ENCODE measurements around the gene ZNF92. TPM values are rescaled to one million over a fixed set of nuclear protein-coding genes. Genes with fewer than 3 reads are reported as not detected.

Gene ZNF92
- 2.7 and 4.3 TPM in 2 replicates for total RNA-seq

DNA sequence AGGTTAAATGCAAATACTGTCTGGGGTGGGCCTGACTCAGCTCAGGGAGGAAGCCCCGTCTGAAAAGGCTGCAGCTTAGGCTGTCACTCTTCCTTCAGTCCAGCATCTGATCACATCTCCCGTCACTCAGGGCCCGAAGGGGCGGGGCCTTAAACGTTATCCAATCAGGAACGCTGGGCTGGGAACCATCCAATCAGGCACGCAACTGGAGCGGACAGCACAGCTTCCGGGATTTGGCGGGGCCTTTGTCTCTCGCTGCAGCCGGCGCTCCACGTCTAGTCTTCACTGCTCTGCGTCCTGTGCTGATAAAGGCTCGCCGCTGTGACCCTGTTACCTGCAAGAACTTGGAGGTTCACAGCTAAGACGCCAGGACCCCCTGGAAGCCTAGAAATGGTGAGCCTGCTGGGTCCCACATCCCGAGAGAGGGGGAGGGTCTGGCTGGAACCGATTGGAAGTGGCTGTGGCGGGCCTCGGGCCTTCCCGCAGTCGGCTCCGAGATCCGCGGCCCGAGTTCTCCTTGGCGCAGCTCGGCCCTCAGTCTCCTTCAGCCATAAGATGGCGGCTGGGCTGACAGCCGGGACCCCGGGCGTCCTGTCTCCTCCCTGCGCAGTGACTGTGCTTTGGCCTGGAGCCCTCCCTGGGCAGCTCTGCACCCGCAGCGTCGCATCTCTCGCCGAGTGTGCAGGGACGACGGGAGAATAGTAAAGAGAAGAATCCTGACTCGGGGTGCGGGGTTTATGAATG, at the start of gene ZNF92:
TSS of gene ZNF92 (plus strand) at position 248 of the 744 bp plus-strand sequence. CDS start at position 391, 143 bp downstream.

